DOHH2 (cell line): ENCODE data around the gene ADAM19.

Experiments used
- H3F3A ChIP-seq: fragments of 200-600 bp; sonication (generic), shearing (Covaris generic); 2 replicates; pipeline ENCODE4 v1.6.0; 2016; ENCODE audit warnings: antibody characterized with exemption, mild to moderate bottlenecking; ENCODE audit not compliant: control insufficient read depth, insufficient read depth
- H3K27ac ChIP-seq: fragments of 200-600 bp; sonication (generic); 2 replicates; pipeline ENCODE4 v1.5.1; 2014; ENCODE audit warnings: low read depth, mild to moderate bottlenecking, low read length, moderate library complexity
- H3K27me3 ChIP-seq: fragments of 200-600 bp; sonication (generic); 2 replicates; pipeline ENCODE4 v1.6.1; 2014; ENCODE audit warnings: mild to moderate bottlenecking, low read length, mixed read lengths; ENCODE audit not compliant: control insufficient read depth
- H3K36me3 ChIP-seq: fragments of 200-600 bp; sonication (generic); 2 replicates; pipeline ENCODE4 v1.6.1; 2014; ENCODE audit warnings: mild to moderate bottlenecking, low read length, moderate library complexity, mixed read lengths; ENCODE audit not compliant: control insufficient read depth
- H3K4me1 ChIP-seq: fragments of 200-600 bp; sonication (generic); 2 replicates; pipeline ENCODE4 v1.6.1; 2014; ENCODE audit warnings: mild to moderate bottlenecking, low read length, mixed read lengths; ENCODE audit not compliant: control insufficient read depth
- H3K4me2 ChIP-seq: fragments of 200-600 bp; sonication (generic); 2 replicates; pipeline ENCODE4 v1.6.0; 2014; ENCODE audit warnings: mild to moderate bottlenecking, low read length, moderate library complexity
- H3K4me3 ChIP-seq: fragments of 200-600 bp; sonication (generic); 2 replicates; pipeline ENCODE4 v1.5.1; 2014; ENCODE audit warnings: mild to moderate bottlenecking, low read length, mixed read lengths
- H3K79me2 ChIP-seq: fragments of 200-600 bp; sonication (generic); 2 replicates; pipeline ENCODE4 v1.6.1; 2014; ENCODE audit warnings: mild to moderate bottlenecking, low read length, mixed read lengths; ENCODE audit not compliant: control insufficient read depth
- H3K9me2 ChIP-seq: fragments of 200-600 bp; sonication (generic); replicated peaks from 2 replicates; pipeline ENCODE4 v1.6.1; 2014; ENCODE audit warnings: mild to moderate bottlenecking, low read length, mixed read lengths; ENCODE audit not compliant: control insufficient read depth
- H3K9me3 ChIP-seq: fragments of 200-600 bp; sonication (generic); 2 replicates; pipeline ENCODE4 v1.6.1; 2014; ENCODE audit warnings: antibody characterized with exemption, low read length, mixed read lengths; ENCODE audit not compliant: control insufficient read depth, insufficient read depth
- H4K20me1 ChIP-seq: fragments of 200-600 bp; sonication (generic); 2 replicates; pipeline ENCODE4 v1.6.0; 2014; ENCODE audit warnings: low read depth, mild to moderate bottlenecking, antibody characterized with exemption, low read length, moderate library complexity; ENCODE audit not compliant: control insufficient read depth, insufficient read depth
- CTCF ChIP-seq: fragments of 200-600 bp; sonication (generic); IDR thresholded peaks from one replicate; pipeline ENCODE4 v1.5.1; 2014; ENCODE audit warnings: antibody characterized with exemption, mild to moderate bottlenecking, low read depth, low read length; ENCODE audit not compliant: poor library complexity, severe bottlenecking
- EZH2phosphoT487 ChIP-seq: fragments of 200-600 bp; sonication (generic); IDR thresholded peaks from 2 replicates; pipeline ENCODE4 v1.6.1; 2017; ENCODE audit warnings: borderline replicate concordance, mild to moderate bottlenecking, antibody characterized with exemption, low read length, moderate library complexity, mixed read lengths

Gene ADAM19

GRCh38 chr5:157520911-157521703, 54.5 kb downstream of the ADAM19 start:
- no peak overlapping the region for H3K27ac ChIP-seq
- no peaks in the 10 kb centered on the region for H3K27me3 ChIP-seq
- H3K36me3 ChIP-seq = peaks cover 94% of the 10 kb centered on the region
- H3F3A ChIP-seq = no peaks in the 10 kb centered on the region; the same call in 1 of the 2 replicates
- H3K9me2 ChIP-seq = no peaks in the 10 kb centered on the region
- H4K20me1 ChIP-seq = no peaks in the 10 kb centered on the region
- H3K4me3 ChIP-seq = no peak overlapping the region
- no peaks in the 10 kb centered on the region for H3K9me3 ChIP-seq
- H3K4me2 ChIP-seq = no peak overlapping the region
- H3K4me1 ChIP-seq = no peaks in the 10 kb centered on the region
- H3K79me2 ChIP-seq = peaks cover 31% of the 10 kb centered on the region
- TF ChIP-seq EZH2phosphoT487 = no peak
- TF ChIP-seq CTCF = no peak

DNA sequence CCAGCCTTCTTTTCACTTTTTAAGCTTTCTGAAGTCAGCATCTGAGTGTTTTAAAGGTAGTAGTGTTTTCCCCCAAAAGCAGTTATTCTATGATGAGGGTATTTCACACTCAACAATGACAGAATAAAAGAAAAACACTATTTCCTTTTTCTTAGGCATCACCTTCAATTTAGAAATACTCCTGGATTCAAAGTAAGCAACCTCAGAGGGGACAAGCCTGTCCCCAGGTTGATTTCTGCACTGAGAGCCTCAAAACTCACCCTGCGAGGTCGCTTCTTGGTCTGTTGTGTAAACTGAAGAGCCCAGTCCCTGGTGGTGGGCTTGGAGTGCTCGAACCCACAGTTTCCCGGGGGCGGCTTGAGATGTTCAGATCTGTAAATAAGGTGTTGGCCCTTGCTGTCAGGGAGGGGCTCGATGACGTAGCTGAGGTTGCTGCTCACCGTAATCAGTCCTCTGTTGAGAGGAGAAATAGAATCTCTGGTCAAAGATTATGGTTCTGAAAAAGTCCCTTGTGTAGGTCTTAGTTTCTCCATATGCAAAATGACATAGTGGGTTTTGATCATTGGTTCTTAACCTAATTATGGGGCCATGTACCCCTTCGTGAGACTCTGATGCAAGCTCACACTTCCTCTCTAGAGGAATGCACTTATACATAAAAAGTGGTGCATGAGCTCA, 55.9 kb downstream of the ADAM19 start:
- no peaks in the 10 kb centered on the region for H3K9me2 ChIP-seq
- H3K9me3 ChIP-seq = no peaks in the 10 kb centered on the region
- TF ChIP-seq CTCF (no peak), EZH2phosphoT487 (no peak)
- no peaks in the 10 kb centered on the region for H3K27me3 ChIP-seq
- H3K4me1 ChIP-seq = no peaks in the 10 kb centered on the region
- H3K4me3 ChIP-seq = no peak overlapping the region
- H3K4me2 ChIP-seq = no peak overlapping the region
- H3K79me2 ChIP-seq = peaks cover 20% of the 10 kb centered on the region
- H4K20me1 ChIP-seq = no peaks in the 10 kb centered on the region
- peaks cover 96% of the 10 kb centered on the region for H3K36me3 ChIP-seq
- H3F3A ChIP-seq = no peaks in the 10 kb centered on the region; the same call in 1 of the 2 replicates
- no peak overlapping the region for H3K27ac ChIP-seq

GRCh38 chr5:157518963-157519362, 56.6 kb downstream of the ADAM19 start:
- Histone ChIP-seq H3K36me3 (peaks cover 93% of the 10 kb centered on the region), H3F3A (no peaks in the 10 kb centered on the region; the same call in 1 of the 2 replicates), H3K4me1 (no peaks in the 10 kb centered on the region), H3K4me2 (no peak overlapping the region), H3K9me3 (no peaks in the 10 kb centered on the region), H3K4me3 (no peak overlapping the region), H4K20me1 (no peaks in the 10 kb centered on the region), H3K27ac (no peak overlapping the region), H3K27me3 (no peaks in the 10 kb centered on the region), H3K9me2 (no peaks in the 10 kb centered on the region), H3K79me2 (peaks cover 14% of the 10 kb centered on the region)
- TF ChIP-seq EZH2phosphoT487 (no peak), CTCF (no peak)
